ENCODE data around the gene SLC9A9. TPM values are rescaled to one million over a fixed set of nuclear protein-coding genes. Genes with fewer than 3 reads are reported as not detected.

SLC9A9 gene
- total and polyA plus RNA-seq, 8 donors, result 0.58 to 29.7 (median 14.0) TPM

- H3K27me3 ChIP-seq, result no peaks in the 10 kb centered on the region
- WGBS, 5 donors, result 88 to 100% (median 92%) methylated on average over 2 of the region's 2 CpGs
- H3K9me3 ChIP-seq, result no peaks in the 10 kb centered on the region
- intact Hi-C loops (cut with DNase I; ENCODE audit: low total_unique reads), result no loop called here
- H3K4me3 ChIP-seq, result no peak overlapping the region
- H3K36me3 ChIP-seq, result no peaks in the 10 kb centered on the region
- H3K4me1 ChIP-seq, result no peaks in the 10 kb centered on the region
- DNase-seq, result no peak
- TF ChIP-seq POLR2AphosphoS5 (IDR thresholded peaks at IDR 0.05) (no peak), EP300 (IDR thresholded peaks at IDR 0.05) (no peak), CTCF (IDR thresholded peaks at IDR 0.05) (no peak), POLR2A (IDR thresholded peaks at IDR 0.05) (no peak)
- H3K27ac ChIP-seq, result no peak overlapping the region
Observed at GRCh38 chr3:143349455-143349854, 498.8 kb downstream of the SLC9A9 start.

- 77 to 88% (median 86%) methylated on average over 5 of the region's 5 CpGs for WGBS, 5 donors
Observed at GRCh38 chr3:143348486-143349327, 499.6 kb downstream of the SLC9A9 start.

GRCh38 chr3:143344516-143345165 lies 503.6 kb downstream of the SLC9A9 start:
- no peak for DNase-seq
- Histone ChIP-seq H3K4me1 (no peaks in the 10 kb centered on the region), H3K4me3 (no peak overlapping the region), H3K9me3 (no peaks in the 10 kb centered on the region), H3K36me3 (no peaks in the 10 kb centered on the region), H3K27ac (no peak overlapping the region), H3K27me3 (no peaks in the 10 kb centered on the region)
- intact Hi-C loops (cut with DNase I; ENCODE audit: low total_unique reads), result no loop called here
- WGBS, 5 donors, result 65 to 79% (median 72%) methylated on average over 1 of the region's 1 CpG
- TF ChIP-seq POLR2A (IDR thresholded peaks at IDR 0.05) (no peak), CTCF (IDR thresholded peaks at IDR 0.05) (no peak), EP300 (IDR thresholded peaks at IDR 0.05) (no peak), POLR2AphosphoS5 (IDR thresholded peaks at IDR 0.05) (no peak)

More at GRCh38 chr3:143348486-143349327, 499.6 kb downstream of the SLC9A9 start:
- H3K9me3 ChIP-seq, result no peaks in the 10 kb centered on the region
- intact Hi-C loops (cut with DNase I; ENCODE audit: low total_unique reads), result no loop called here
- no peak overlapping the region for H3K27ac ChIP-seq
- no peak overlapping the region for H3K4me3 ChIP-seq
- no peak for TF ChIP-seq EP300 (IDR thresholded peaks at IDR 0.05)
- TF ChIP-seq CTCF (IDR thresholded peaks at IDR 0.05), result no peak
- TF ChIP-seq POLR2A (IDR thresholded peaks at IDR 0.05), result no peak
- TF ChIP-seq POLR2AphosphoS5 (IDR thresholded peaks at IDR 0.05), result no peak
- no peaks in the 10 kb centered on the region for H3K27me3 ChIP-seq
- H3K4me1 ChIP-seq, result no peaks in the 10 kb centered on the region
- no peaks in the 10 kb centered on the region for H3K36me3 ChIP-seq
- DNase-seq, result no peak

- Histone ChIP-seq H3K36me3 (no peaks in the 10 kb centered on the region), H3K4me1 (no peaks in the 10 kb centered on the region), H3K27me3 (no peaks in the 10 kb centered on the region), H3K4me3 (no peak overlapping the region), H3K27ac (no peak overlapping the region), H3K9me3 (no peaks in the 10 kb centered on the region)
- intact Hi-C loops (cut with DNase I; ENCODE audit: low total_unique reads), result no loop called here
- DNase-seq, result no peak
- 58 to 79% (median 64%) methylated on average over 1 of the region's 1 CpG for WGBS, 5 donors
- no peak for TF ChIP-seq EP300 (IDR thresholded peaks at IDR 0.05)
- no peak for TF ChIP-seq CTCF (IDR thresholded peaks at IDR 0.05)
- TF ChIP-seq POLR2AphosphoS5 (IDR thresholded peaks at IDR 0.05), result no peak
- TF ChIP-seq POLR2A (IDR thresholded peaks at IDR 0.05), result no peak
Observed at GRCh38 chr3:143343944-143344343, 504.3 kb downstream of the SLC9A9 start.
